Natural killer cell (primary cell): Measurements from ENCODE around the gene WRAP53. TPM values are rescaled to one million over a fixed set of nuclear protein-coding genes. Genes with fewer than 3 reads are reported as not detected.

Experiments used
- ATAC-seq, 3 donors: fragments of 150-1000 bp in 2 of 3; fragments of 200-7000 bp in 1 of 3; cut with Tn5 transposase; 1 replicate in 1 of 3; 2 replicates in 2 of 3; pipeline ENCODE4 v1.10.0; 2021; ENCODE audit warnings: mild to moderate bottlenecking in 2 of 3, moderate library complexity in 2 of 3
- DNase-seq, 2 donors: peaks; one replicate each; pipeline versions ENCODE4 v3.0.0 to v3.0.0-alpha.2; 2013 to 2021; ENCODE audit warnings: mixed read lengths in 1 of 2
- H3K27ac ChIP-seq: one replicate; pipeline ENCODE4 v1.5.1; 2013; ENCODE audit warnings: mild to moderate bottlenecking, low read length
- H3K27me3 ChIP-seq: one replicate; pipeline ENCODE4 v1.6.1; 2013; ENCODE audit warnings: low read length; ENCODE audit not compliant: control insufficient read depth, insufficient read depth
- H3K36me3 ChIP-seq: one replicate; pipeline ENCODE4 v1.6.1; 2013; ENCODE audit warnings: low read length; ENCODE audit not compliant: control insufficient read depth, insufficient read depth
- H3K4me1 ChIP-seq: one replicate; pipeline ENCODE4 v1.6.1; 2013; ENCODE audit warnings: low read length; ENCODE audit not compliant: control insufficient read depth, insufficient read depth
- H3K4me3 ChIP-seq: one replicate; pipeline ENCODE4 v1.5.1; 2013; ENCODE audit warnings: low read length
- H3K9me3 ChIP-seq: one replicate; pipeline ENCODE4 v1.6.1; 2013; ENCODE audit warnings: low read length; ENCODE audit not compliant: control insufficient read depth, insufficient read depth
- H3K27ac Mint-ChIP-seq, 2 donors: one replicate each; pipeline ENCODE4 v1.8.0; 2022; ENCODE audit warnings: mild to moderate bottlenecking in 2 of 2, mixed read lengths in 2 of 2, moderate library complexity in 1 of 2
- H3K27me3 Mint-ChIP-seq, 2 donors: one replicate each; pipeline ENCODE4 v1.8.0; 2022; ENCODE audit warnings: low read depth in 2 of 2, mixed read lengths in 2 of 2
- H3K36me3 Mint-ChIP-seq: one replicate; pipeline ENCODE4 v1.8.0; 2022; ENCODE audit warnings: mixed read lengths
- H3K4me1 Mint-ChIP-seq, 2 donors: one replicate each; pipeline ENCODE4 v1.8.0; 2022; ENCODE audit warnings: mixed read lengths in 2 of 2
- H3K4me3 Mint-ChIP-seq: one replicate; pipeline ENCODE4 v1.8.0; 2022; ENCODE audit warnings: mild to moderate bottlenecking, moderate library complexity, mixed read lengths
- H3K9me3 Mint-ChIP-seq, 2 donors: one replicate each; pipeline ENCODE4 v1.8.0; 2022; ENCODE audit warnings: mixed read lengths in 2 of 2
- WGBS: methylation state at CpG from one replicate; pipeline ENCODE4 v1.1.7; 2013; ENCODE audit warnings: missing lambda C conversion rate; ENCODE audit not compliant: insufficient coverage; 5-methylcytosine and 5-hydroxymethylcytosine counted together
- intact Hi-C: fragments of 100-400 bp; cut with micrococcal nuclease; formaldehyde crosslinking; loops from one replicate; pipeline ENCODE4 v1.14.2; 2022
- total RNA-seq, 4 donors: library from RNA; stranded (reverse); fragments of 120-200 nt in 1 of 4; gene quantifications; one replicate each; pipeline versions ENCODE4 v1.2.3 to v1.2.4, GENCODE V29; 2013 to 2022
- TF ChIP-seq, protein P1 (sequence below): fragments of 200-600 bp; IDR thresholded peaks from one replicate; pipeline ENCODE4 v1.8.0; 2022; ENCODE audit warnings: antibody characterized with exemption

WRAP53 gene
- total RNA-seq, 3 donors from 2014 or later (not counting 1 experiment from before 2014, with no cell fraction given): 9.9 to 12.8 (median 12.0) TPM

DNA sequence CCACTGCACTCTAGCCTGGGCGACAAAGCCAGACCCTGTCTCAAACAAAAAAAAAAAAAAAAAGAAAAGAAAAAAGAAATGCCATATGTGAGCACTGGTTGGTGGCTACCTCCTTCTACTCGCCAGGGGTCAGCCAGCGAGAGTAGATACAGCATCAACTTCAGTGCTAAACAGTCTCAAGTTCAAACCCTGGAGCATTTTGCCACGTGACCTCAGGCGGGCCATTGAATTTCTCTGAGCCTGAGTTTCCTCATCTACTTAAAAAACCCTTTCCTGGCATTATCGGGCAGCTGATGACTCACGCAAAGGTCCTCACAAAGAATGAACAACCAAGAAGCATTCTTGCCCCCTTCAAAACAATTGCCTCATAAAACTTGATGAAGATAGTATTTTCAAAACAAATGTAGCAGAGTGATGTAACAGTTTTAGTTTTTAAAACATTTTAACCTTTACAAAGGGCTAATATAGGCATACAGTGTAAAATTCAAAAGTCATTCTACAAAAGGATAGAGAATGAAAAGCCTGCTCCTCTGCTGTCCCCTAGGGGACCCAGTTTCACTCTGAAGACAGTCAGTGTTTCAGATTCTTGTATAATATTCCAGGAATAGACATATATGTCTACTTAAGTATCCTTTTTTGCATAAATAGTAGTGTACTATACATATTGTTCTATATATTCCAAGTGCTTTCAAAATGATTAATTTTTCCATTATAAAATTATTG, 57.6 kb downstream of the WRAP53 start:
- H3K4me1 ChIP-seq: no peaks in the 10 kb centered on the region
- 80% methylated on average over 7 of the region's 7 CpGs for whole genome bisulfite sequencing
- H3K36me3 ChIP-seq: no peaks in the 10 kb centered on the region
- H3K27ac ChIP-seq: no peak overlapping the region
- Mint-ChIP-seq H3K4me3 (no peak overlapping the region), H3K4me1 (no peaks in the 10 kb centered on the region), H3K9me3 (no peaks in the 10 kb centered on the region), H3K36me3 (no peaks in the 10 kb centered on the region), H3K27me3 (peaks cover 1 to 7% of the 10 kb centered on the region in 2 donors), H3K27ac (no peak overlapping the region)
- no peaks in the 10 kb centered on the region for H3K27me3 ChIP-seq
- no peak overlapping the region for H3K4me3 ChIP-seq
- ATAC-seq: no peak
- no peaks in the 10 kb centered on the region for H3K9me3 ChIP-seq
- no peak for DNase-seq
- TF ChIP-seq, protein P1, sequence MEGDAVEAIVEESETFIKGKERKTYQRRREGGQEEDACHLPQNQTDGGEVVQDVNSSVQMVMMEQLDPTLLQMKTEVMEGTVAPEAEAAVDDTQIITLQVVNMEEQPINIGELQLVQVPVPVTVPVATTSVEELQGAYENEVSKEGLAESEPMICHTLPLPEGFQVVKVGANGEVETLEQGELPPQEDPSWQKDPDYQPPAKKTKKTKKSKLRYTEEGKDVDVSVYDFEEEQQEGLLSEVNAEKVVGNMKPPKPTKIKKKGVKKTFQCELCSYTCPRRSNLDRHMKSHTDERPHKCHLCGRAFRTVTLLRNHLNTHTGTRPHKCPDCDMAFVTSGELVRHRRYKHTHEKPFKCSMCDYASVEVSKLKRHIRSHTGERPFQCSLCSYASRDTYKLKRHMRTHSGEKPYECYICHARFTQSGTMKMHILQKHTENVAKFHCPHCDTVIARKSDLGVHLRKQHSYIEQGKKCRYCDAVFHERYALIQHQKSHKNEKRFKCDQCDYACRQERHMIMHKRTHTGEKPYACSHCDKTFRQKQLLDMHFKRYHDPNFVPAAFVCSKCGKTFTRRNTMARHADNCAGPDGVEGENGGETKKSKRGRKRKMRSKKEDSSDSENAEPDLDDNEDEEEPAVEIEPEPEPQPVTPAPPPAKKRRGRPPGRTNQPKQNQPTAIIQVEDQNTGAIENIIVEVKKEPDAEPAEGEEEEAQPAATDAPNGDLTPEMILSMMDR: no peak
- intact Hi-C loops: loop anchor here (10.0 kb wide), 1 partner anchor 109 kb away; the partner anchor contains the start of genes CYB5D1, NAA38 and TMEM88

DNA sequence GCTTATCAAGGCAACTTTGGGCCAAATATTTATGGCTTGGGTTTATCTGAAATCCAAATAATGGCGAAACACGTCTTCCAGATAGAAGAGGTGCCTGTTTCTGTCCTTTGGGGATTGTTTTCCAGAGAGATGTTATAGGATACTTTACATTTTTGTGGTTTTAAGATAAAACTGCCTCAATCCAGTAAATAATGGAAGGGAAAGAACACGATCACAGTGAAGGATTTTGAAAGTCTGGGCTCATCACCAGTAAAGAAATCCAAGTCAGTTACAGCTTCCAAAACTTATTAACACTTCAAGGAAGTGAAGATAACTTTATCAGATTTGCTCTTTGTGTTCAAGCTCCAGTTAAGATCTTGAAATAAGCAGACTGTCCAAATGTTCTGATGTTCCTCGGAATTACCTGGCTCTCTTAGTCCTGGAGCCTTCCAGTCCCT, 59.4 kb downstream of the WRAP53 start:
- no peak for DNase-seq

DNA sequence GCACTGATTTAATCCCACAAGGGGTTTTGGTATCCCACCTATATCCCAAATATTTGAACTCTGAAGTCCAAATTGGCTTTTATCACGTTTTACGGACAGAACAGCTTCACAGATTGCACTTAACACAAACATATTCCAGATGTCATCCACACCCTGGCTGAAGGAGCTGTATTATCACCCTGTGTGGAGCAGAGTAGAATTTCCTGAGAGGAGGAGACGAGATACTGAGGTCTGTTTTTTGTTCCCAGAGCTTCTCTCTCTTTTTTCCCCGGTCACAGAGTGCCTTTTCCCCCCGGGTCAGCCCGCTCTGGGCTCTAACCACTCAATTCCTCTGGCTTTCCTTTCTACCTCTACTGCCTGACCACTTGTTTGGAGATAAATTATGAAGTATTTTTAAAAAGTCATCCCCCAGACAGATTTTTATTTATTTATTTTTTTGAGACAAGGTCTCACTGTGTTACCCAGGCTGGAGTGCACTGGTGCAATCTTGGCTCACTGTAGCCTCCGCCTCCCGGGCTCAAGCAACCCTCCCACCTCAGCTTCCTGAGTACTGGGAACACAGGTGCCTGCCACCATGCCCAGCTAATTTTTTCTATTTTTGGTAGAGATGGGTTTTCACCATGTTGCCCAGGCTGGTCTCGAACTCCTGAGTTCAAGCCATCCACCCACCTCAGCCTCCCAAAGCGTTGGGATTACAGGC, 59.9 kb downstream of the WRAP53 start:
- H3K4me1 ChIP-seq: no peaks in the 10 kb centered on the region
- no peak overlapping the region for H3K4me3 ChIP-seq
- TF ChIP-seq, protein P1: no peak
- H3K27me3 Mint-ChIP-seq: peaks cover 0 to 12% of the 10 kb centered on the region in 2 donors
- DNase-seq (no peak), ATAC-seq (no peak)
- 82% methylated on average over 7 of the region's 10 CpGs for WGBS
- H3K9me3 ChIP-seq: no peaks in the 10 kb centered on the region
- no peak overlapping the region for H3K4me3 Mint-ChIP-seq
- H3K9me3 Mint-ChIP-seq: no peaks in the 10 kb centered on the region
- no peaks in the 10 kb centered on the region for H3K4me1 Mint-ChIP-seq
- intact Hi-C loops: loop anchor here (10.0 kb wide), 1 partner anchor 107 kb away; the partner anchor contains the start of genes CYB5D1, NAA38 and TMEM88
- H3K36me3 ChIP-seq: no peaks in the 10 kb centered on the region
- H3K27ac Mint-ChIP-seq: no peak overlapping the region
- no peak overlapping the region for H3K27ac ChIP-seq
- H3K27me3 ChIP-seq: no peaks in the 10 kb centered on the region
- H3K36me3 Mint-ChIP-seq: no peaks in the 10 kb centered on the region

More for the DNA sequence above, 59.4 kb downstream of the WRAP53 start:
- H3K27ac Mint-ChIP-seq: no peak overlapping the region
- H3K27me3 ChIP-seq: no peaks in the 10 kb centered on the region
- no peaks in the 10 kb centered on the region for H3K4me1 Mint-ChIP-seq
- WGBS: 85% methylated on average over 3 of the region's 4 CpGs
- H3K36me3 Mint-ChIP-seq: no peaks in the 10 kb centered on the region
- TF ChIP-seq, protein P1: no peak
- no peak overlapping the region for H3K4me3 Mint-ChIP-seq
- no peak overlapping the region for H3K4me3 ChIP-seq
- no peak for ATAC-seq
- H3K27me3 Mint-ChIP-seq: peaks cover 0 to 7% of the 10 kb centered on the region in 2 donors
- no peaks in the 10 kb centered on the region for H3K36me3 ChIP-seq
- no peaks in the 10 kb centered on the region for H3K4me1 ChIP-seq
- H3K9me3 ChIP-seq: no peaks in the 10 kb centered on the region
- H3K9me3 Mint-ChIP-seq: no peaks in the 10 kb centered on the region
- no peak overlapping the region for H3K27ac ChIP-seq
- intact Hi-C loops: loop anchor here (10.0 kb wide), 1 partner anchor 107 kb away; the partner anchor contains the start of genes CYB5D1, NAA38 and TMEM88
